Keratinocyte (primary cell): ENCODE data around the gene PBX2. TPM values are rescaled to one million over a fixed set of nuclear protein-coding genes. Genes with fewer than 3 reads are reported as not detected.
"Not testable (repeated sequence)": the region's sequence is repeated elsewhere in the genome, so short reads cannot be mapped to it uniquely, and the experiment has no call there.

Experiments
- DNase-seq: peaks from one replicate; pipeline ENCODE4 v3.0.0-alpha.2; 2011; ENCODE audit warnings: low read depth, missing footprints, low spot score
- FAIRE-seq: peaks from 2 replicates; lab custom pipeline; 2011; peaks lifted over from hg19 to GRCh38; lab: Jason Lieb, UNC
- H2AFZ ChIP-seq: 2 replicates; pipeline ENCODE4 v1.6.0; 2012; ENCODE audit warnings: low read length, control low read depth, inconsistent platforms; ENCODE audit not compliant: control insufficient read depth
- H3K27ac ChIP-seq: 2 replicates; pipeline ENCODE4 v1.5.1; 2011; ENCODE audit warnings: low read length; ENCODE audit not compliant: control insufficient read depth, insufficient read depth
- H3K27me3 ChIP-seq: 3 replicates; pipeline ENCODE4 v1.6.0; 2011; ENCODE audit warnings: low read length; ENCODE audit not compliant: control insufficient read depth, insufficient read depth; ENCODE audit errors: extremely low read depth
- H3K36me3 ChIP-seq, 2 experiments: 2 replicates in 1 of 2; 3 replicates in 1 of 2; pipeline ENCODE4 v1.5.1; 2011; ENCODE audit warnings: low read length in 2 of 2, mild to moderate bottlenecking in 1 of 2; ENCODE audit not compliant: control insufficient read depth in 2 of 2, insufficient read depth in 2 of 2; ENCODE audit errors: extremely low read depth in 1 of 2
- H3K4me1 ChIP-seq: 3 replicates; pipeline ENCODE4 v1.5.1; 2011; ENCODE audit warnings: low read length; ENCODE audit not compliant: control insufficient read depth, insufficient read depth; ENCODE audit errors: extremely low read depth
- H3K4me2 ChIP-seq: 3 replicates; pipeline ENCODE4 v1.6.0; 2011; ENCODE audit warnings: low read depth, low read length; ENCODE audit not compliant: control insufficient read depth, insufficient read depth; ENCODE audit errors: extremely low read depth
- H3K4me3 ChIP-seq, 3 experiments: fragments of 200-600 bp in 1 of 3; sonication (generic) in 1 of 3; 2 replicates in 2 of 3; 3 replicates in 1 of 3; pipeline ENCODE4 v1.5.1; 2011 to 2016; ENCODE audit warnings: low read length in 3 of 3, mild to moderate bottlenecking in 3 of 3, control low read depth in 2 of 3, inconsistent platforms in 1 of 3, low read depth in 1 of 3, mixed read lengths in 1 of 3, mixed run types in 1 of 3, moderate library complexity in 1 of 3; ENCODE audit not compliant: control insufficient read depth in 2 of 3, insufficient read depth in 2 of 3; ENCODE audit errors: extremely low read depth in 1 of 3
- H3K79me2 ChIP-seq: 2 replicates; pipeline ENCODE4 v1.6.0; 2012; ENCODE audit warnings: low read length; ENCODE audit not compliant: control insufficient read depth, insufficient read depth
- H3K9ac ChIP-seq: 3 replicates; pipeline ENCODE4 v1.6.0; 2011; ENCODE audit warnings: low read length; ENCODE audit not compliant: control insufficient read depth, insufficient read depth; ENCODE audit errors: extremely low read depth
- H3K9me1 ChIP-seq: 3 replicates; pipeline ENCODE4 v1.6.0; 2011; ENCODE audit warnings: low read length; ENCODE audit not compliant: control insufficient read depth, insufficient read depth; ENCODE audit errors: extremely low read depth
- H3K9me3 ChIP-seq: 2 replicates; pipeline ENCODE4 v1.5.1; 2012; ENCODE audit warnings: low read depth, low read length; ENCODE audit not compliant: control insufficient read depth
- H4K20me1 ChIP-seq: 3 replicates; pipeline ENCODE4 v1.6.0; 2011; ENCODE audit warnings: low read length; ENCODE audit not compliant: control insufficient read depth, insufficient read depth; ENCODE audit errors: extremely low read depth
- CTCF ChIP-seq, 3 experiments: IDR thresholded peaks in 1 of 3; conservative IDR thresholded peaks in 1 of 3; optimal IDR thresholded peaks in 1 of 3; 2 replicates in 2 of 3; 3 replicates in 1 of 3; pipeline versions ENCODE3 to v1.5.1; 2011; ENCODE audit warnings: low read length in 3 of 3, mild to moderate bottlenecking in 3 of 3, moderate library complexity in 2 of 3, control low read depth in 1 of 3, inconsistent platforms in 1 of 3; ENCODE audit not compliant: insufficient read depth in 2 of 3; ENCODE audit errors: extremely low read depth in 1 of 3
- EZH2 ChIP-seq: IDR thresholded peaks from one replicate; pipeline ENCODE4 v1.6.1; 2012; ENCODE audit warnings: inconsistent platforms, mild to moderate bottlenecking, low read length, moderate library complexity
- dilution Hi-C: fragments of 300-500 bp; cut with MboI; formaldehyde crosslinking; loops from one replicate; pipeline ENCODE4 v1.7.0; 2020; ENCODE audit warnings: low sequenced_read_pairs; ENCODE audit not compliant: extremely low pct_ligation_motif_present
- polyA plus RNA-seq, 5 experiments: library from polyadenylated mRNA; depleted of rRNA in 3 of 5; stranded (reverse) in 3 of 5; stranded (forward) in 1 of 5; unstranded in 1 of 5; fragments of >200 nt; gene quantifications; 1 replicate in 1 of 5; 2 replicates in 3 of 5; 3 replicates in 1 of 5; pipeline versions ENCODE4 v1.2.1 to v1.2.3, GENCODE V29; 2011 to 2012; ENCODE audit warnings: missing spikeins in 2 of 5, low read depth in 1 of 5, low replicate concordance in 1 of 5

Gene PBX2
- polyA plus RNA-seq, 1 donor (not counting 4 experiments of a cell fraction or from before 2014, with no cell fraction given), result 43.5 TPM

GRCh38 chr6:32188381-32189068, 1.5 kb downstream of the PBX2 start:
- dilution Hi-C loops, result no loop called here

GRCh38 chr6:32187725-32188380, 2.1 kb downstream of the PBX2 start:
- FAIRE-seq, H3K9ac ChIP-seq, dilution Hi-C loops, H3K27ac ChIP-seq, H3K9me1 ChIP-seq, H3K27me3 ChIP-seq, H3K4me2 ChIP-seq, H2AFZ ChIP-seq, H4K20me1 ChIP-seq, H3K9me3 ChIP-seq, H3K4me3 ChIP-seq, DNase-seq: not testable (repeated sequence)
- H3K36me3 ChIP-seq, result peaks cover 12% of the 10 kb centered on the region in 2 experiments
- H3K4me1 ChIP-seq, result peaks cover 16% of the 10 kb centered on the region
- peaks cover 12% of the 10 kb centered on the region for H3K79me2 ChIP-seq

More at GRCh38 chr6:32188381-32189068, 1.5 kb downstream of the PBX2 start:
- Histone ChIP-seq H3K27ac (peak overlapping the region; percentile 67), H3K4me3 (peak overlapping the region; percentile 73 to 85 (median 83)), H3K36me3 (peaks cover 9 to 12% of the 10 kb centered on the region in 2 experiments), H3K9me3 (no peaks in the 10 kb centered on the region), H4K20me1 (no peaks in the 10 kb centered on the region), H2AFZ (no peak overlapping the region), H3K27me3 (no peaks in the 10 kb centered on the region), H3K4me2 (peak overlapping the region; percentile 97), H3K4me1 (peaks cover 19% of the 10 kb centered on the region), H3K9ac (peak overlapping the region; percentile 81), H3K79me2 (peaks cover 12% of the 10 kb centered on the region), H3K9me1 (no peaks in the 10 kb centered on the region)
- TF ChIP-seq CTCF (optimal IDR thresholded peaks at IDR 0.05 in 1 of 3, IDR thresholded peaks at IDR 0.05 in 1 of 3, conservative IDR thresholded peaks at IDR 0.05 in 1 of 3; ENCODE audit: extremely low read depth in 1 of 3, insufficient read depth in 2 of 3, low read length in 3 of 3) (no peak), EZH2 (no peak)
- FAIRE-seq (no peak), DNase-seq (no peak)
